B cell (primary cell): Measurements from ENCODE around the gene ZNF592. TPM values are rescaled to one million over a fixed set of nuclear protein-coding genes. Genes with fewer than 3 reads are reported as not detected.
A peak's percentile ranks its signal among the peaks of the same experiment; 100 is the strongest.

Experiments used
- ATAC-seq: fragments of 200-7000 bp; cut with Tn5 transposase; one replicate; pipeline ENCODE4 v1.10.0; 2021; ENCODE audit warnings: low read depth, mild to moderate bottlenecking, moderate number of reproducible peaks, moderate library complexity
- CTCF ChIA-PET: fragments of 350-600 bp; sonication (Branson Sonifier 250); formaldehyde crosslinking; loops from one replicate; lab custom pipeline; 2021; ENCODE audit warnings: antibody characterized with exemption, inconsistent platforms; lab: Charles Lee
- POLR2A ChIA-PET: fragments of 350-600 bp; sonication (Branson Sonifier 250); formaldehyde crosslinking; loops from one replicate; lab custom pipeline; 2021; ENCODE audit warnings: antibody characterized with exemption; lab: Charles Lee
- DNase-seq: peaks from one replicate; pipeline ENCODE4 v3.0.0; 2013
- H2AFZ ChIP-seq: 2 replicates; pipeline ENCODE4 v1.6.1; 2012; ENCODE audit warnings: mild to moderate bottlenecking, low read depth, low read length; ENCODE audit not compliant: insufficient read depth, poor library complexity, severe bottlenecking
- H3K27ac ChIP-seq, 2 donors: 1 replicate in 1 of 2; 2 replicates in 1 of 2; pipeline ENCODE4 v1.5.1; 2012 to 2013; ENCODE audit warnings: low read length in 2 of 2, mild to moderate bottlenecking in 2 of 2, moderate library complexity in 1 of 2
- H3K27me3 ChIP-seq, 4 experiments: fragments of 200-600 bp in 1 of 4; sonication (generic) in 1 of 4; replicated peaks in 1 of 4; 1 replicate in 2 of 4; 2 replicates in 2 of 4; pipeline versions ENCODE4 v1.6.1 to v1.7.0; 2013 to 2016; ENCODE audit warnings: low read length in 3 of 4, mild to moderate bottlenecking in 2 of 4, mixed read lengths in 1 of 4, moderate library complexity in 1 of 4; ENCODE audit not compliant: insufficient read depth in 4 of 4, control insufficient read depth in 3 of 4; ENCODE audit errors: control extremely low read depth in 1 of 4
- H3K36me3 ChIP-seq, 2 experiments: replicated peaks in 1 of 2; 1 replicate in 1 of 2; 2 replicates in 1 of 2; pipeline versions ENCODE4 v1.6.1 to v1.7.1; 2013; ENCODE audit warnings: low read length in 1 of 2; ENCODE audit not compliant: insufficient read depth in 2 of 2, control insufficient read depth in 1 of 2; ENCODE audit errors: control extremely low read depth in 1 of 2, extremely low read depth in 1 of 2
- H3K4me1 ChIP-seq, 2 donors: fragments of 200-600 bp in 1 of 2; sonication (generic) in 1 of 2; 1 replicate in 1 of 2; 2 replicates in 1 of 2; pipeline versions ENCODE4 v1.5.1 to v1.6.1; 2013 to 2017; ENCODE audit warnings: low read length in 2 of 2; ENCODE audit not compliant: control insufficient read depth in 2 of 2, insufficient read depth in 2 of 2
- H3K4me2 ChIP-seq: replicated peaks from 2 replicates; pipeline ENCODE3; 2012; ENCODE audit warnings: mild to moderate bottlenecking, low read depth, low read length; ENCODE audit not compliant: poor library complexity, severe bottlenecking
- H3K4me3 ChIP-seq, 5 experiments: fragments of 200-600 bp in 1 of 5; sonication (generic) in 1 of 5; 1 replicate in 3 of 5; 2 replicates in 2 of 5; pipeline versions ENCODE4 v1.5.1 to v1.7.0; 2011 to 2016; ENCODE audit warnings: low read length in 4 of 5, mild to moderate bottlenecking in 4 of 5, low read depth in 2 of 5, control low read depth in 1 of 5, moderate library complexity in 1 of 5; ENCODE audit not compliant: insufficient read depth in 1 of 5; ENCODE audit errors: control extremely low read depth in 1 of 5, extremely low read depth in 1 of 5
- H3K79me2 ChIP-seq: fragments of 200-600 bp; sonication (generic); one replicate; pipeline ENCODE4 v1.6.0; 2016; ENCODE audit warnings: low read length; ENCODE audit not compliant: control insufficient read depth, insufficient read depth
- H3K9ac ChIP-seq: fragments of 200-600 bp; sonication (generic); 2 replicates; pipeline ENCODE4 v1.6.1; 2017; ENCODE audit warnings: mild to moderate bottlenecking, low read length, moderate library complexity
- H3K9me3 ChIP-seq, 3 donors: one replicate each; pipeline versions ENCODE4 v1.6.1 to v1.7.1; 2013; ENCODE audit warnings: low read length in 2 of 3; ENCODE audit not compliant: control insufficient read depth in 2 of 3, insufficient read depth in 1 of 3; ENCODE audit errors: control extremely low read depth in 1 of 3
- H4K20me1 ChIP-seq: 2 replicates; pipeline ENCODE4 v1.6.0; 2012; ENCODE audit warnings: mild to moderate bottlenecking, low read length; ENCODE audit not compliant: insufficient read depth, control insufficient read depth, poor library complexity, severe bottlenecking
- H3K27ac Mint-ChIP-seq: one replicate; pipeline ENCODE4 v1.8.0; 2021; ENCODE audit warnings: mixed read lengths
- H3K27me3 Mint-ChIP-seq: one replicate; pipeline ENCODE4 v1.8.0; 2021; ENCODE audit warnings: mixed read lengths
- H3K4me1 Mint-ChIP-seq: one replicate; pipeline ENCODE4 v1.8.0; 2021; ENCODE audit warnings: mixed read lengths
- H3K4me3 Mint-ChIP-seq: one replicate; pipeline ENCODE4 v1.8.0; 2021; ENCODE audit warnings: mixed read lengths
- H3K9me3 Mint-ChIP-seq: one replicate; pipeline ENCODE4 v1.8.0; 2022; ENCODE audit warnings: mixed read lengths; ENCODE audit not compliant: insufficient read depth
- EZH2 ChIP-seq: IDR thresholded peaks from 2 replicates; pipeline ENCODE4 v1.6.1; 2012; ENCODE audit warnings: borderline replicate concordance, low read depth, mild to moderate bottlenecking, moderate library complexity, low read length; ENCODE audit not compliant: insufficient read depth, poor library complexity, severe bottlenecking
- WGBS: methylation state at CpG from one replicate; pipeline ENCODE4 v1.1.5; 2013; ENCODE audit warnings: missing lambda C conversion rate; ENCODE audit not compliant: insufficient coverage; 5-methylcytosine and 5-hydroxymethylcytosine counted together
- intact Hi-C: fragments of 100-400 bp; cut with micrococcal nuclease; formaldehyde crosslinking; loops from one replicate; pipeline ENCODE4 v1.10.0; 2022
- polyA plus RNA-seq: library from polyadenylated mRNA; depleted of rRNA; stranded (reverse); fragments of >200 nt; gene quantifications from 2 replicates; pipeline ENCODE4 v1.2.3, GENCODE V29; 2012
- total RNA-seq, 2 donors: library from RNA; stranded (reverse); fragments of 120-200 nt in 1 of 2; gene quantifications; 1 replicate in 1 of 2; 2 replicates in 1 of 2; pipeline versions ENCODE4 v1.2.3 to v1.2.4, GENCODE V29; 2013 to 2022
- TF ChIP-seq, protein P1 (sequence below): fragments of 200-600 bp; IDR thresholded peaks from one replicate; pipeline ENCODE4 v1.8.0; 2022; ENCODE audit warnings: antibody characterized with exemption, mild to moderate bottlenecking

The ZNF592 gene
- total and polyA plus RNA-seq, 2 donors (not counting 1 experiment from before 2014, with no cell fraction given), result 35.8 to 64.4 TPM

- Mint-ChIP-seq H3K27me3 (no peaks in the 10 kb centered on the region), H3K27ac (peak overlapping the region; percentile 8), H3K4me3 (no peak overlapping the region), H3K4me1 (peaks cover 54% of the 10 kb centered on the region), H3K9me3 (no peaks in the 10 kb centered on the region)
- Histone ChIP-seq H3K27me3 (no peaks in the 10 kb centered on the region), H3K79me2 (peaks cover 99% of the 10 kb centered on the region), H3K36me3 (peaks cover 7 to 15% of the 10 kb centered on the region in 2 experiments), H3K4me2 (no peak overlapping the region), H3K4me3 (no peak overlapping the region), H3K9ac (no peak overlapping the region), H3K27ac (no peak overlapping the region), H2AFZ (no peak overlapping the region), H3K9me3 (no peaks in the 10 kb centered on the region), H3K4me1 (peaks cover 9 to 10% of the 10 kb centered on the region in 2 donors), H4K20me1 (peaks cover 79% of the 10 kb centered on the region)
- ATAC-seq, result no peak
- 100% methylated on average over 4 of the region's 5 CpGs for WGBS
- ChIA-PET POLR2A (interaction anchor here (1.3 kb wide), 1 partner anchor 12 kb away, joined by 3 read pairs; the partner anchor contains the start of gene SEC11A), CTCF (interaction anchor here (1.2 kb wide), 1 partner anchor 10 kb away, joined by 3 read pairs; no protein-coding TSS in a partner anchor)
- DNase-seq, result no peak
- TF ChIP-seq EZH2, result no peak
- TF ChIP-seq, protein P1, sequence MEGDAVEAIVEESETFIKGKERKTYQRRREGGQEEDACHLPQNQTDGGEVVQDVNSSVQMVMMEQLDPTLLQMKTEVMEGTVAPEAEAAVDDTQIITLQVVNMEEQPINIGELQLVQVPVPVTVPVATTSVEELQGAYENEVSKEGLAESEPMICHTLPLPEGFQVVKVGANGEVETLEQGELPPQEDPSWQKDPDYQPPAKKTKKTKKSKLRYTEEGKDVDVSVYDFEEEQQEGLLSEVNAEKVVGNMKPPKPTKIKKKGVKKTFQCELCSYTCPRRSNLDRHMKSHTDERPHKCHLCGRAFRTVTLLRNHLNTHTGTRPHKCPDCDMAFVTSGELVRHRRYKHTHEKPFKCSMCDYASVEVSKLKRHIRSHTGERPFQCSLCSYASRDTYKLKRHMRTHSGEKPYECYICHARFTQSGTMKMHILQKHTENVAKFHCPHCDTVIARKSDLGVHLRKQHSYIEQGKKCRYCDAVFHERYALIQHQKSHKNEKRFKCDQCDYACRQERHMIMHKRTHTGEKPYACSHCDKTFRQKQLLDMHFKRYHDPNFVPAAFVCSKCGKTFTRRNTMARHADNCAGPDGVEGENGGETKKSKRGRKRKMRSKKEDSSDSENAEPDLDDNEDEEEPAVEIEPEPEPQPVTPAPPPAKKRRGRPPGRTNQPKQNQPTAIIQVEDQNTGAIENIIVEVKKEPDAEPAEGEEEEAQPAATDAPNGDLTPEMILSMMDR, result no peak
- intact Hi-C loops, result no loop called here
Measured at GRCh38 chr15:84703808-84704207, 44.6 kb upstream of the ZNF592 start.

- Histone ChIP-seq H3K27me3 (no peaks in the 10 kb centered on the region), H2AFZ (no peak overlapping the region), H3K4me3 (no peak overlapping the region), H3K79me2 (peaks cover 79% of the 10 kb centered on the region), H3K9ac (peak overlapping the region; percentile 95), H3K4me1 (peaks cover 24 to 28% of the 10 kb centered on the region in 2 donors), H3K36me3 (peaks cover 0 to 11% of the 10 kb centered on the region in 2 experiments), H3K27ac (peak overlapping the region in 1 of 2 donors; percentile 92), H3K4me2 (peak overlapping the region; percentile 89), H4K20me1 (peaks cover 46% of the 10 kb centered on the region), H3K9me3 (no peaks in the 10 kb centered on the region)
- ATAC-seq (no peak), DNase-seq (no peak)
- POLR2A ChIA-PET, result interaction anchor here (0.5 to 3.7 kb wide), 2 partner anchors 30 to 34 kb away, joined by 3 to 49 read pairs; partner anchors contain the start of gene ZNF592
- intact Hi-C loops, result no loop called here
- Mint-ChIP-seq H3K27ac (peak overlapping the region; percentile 46), H3K4me1 (peaks cover 38% of the 10 kb centered on the region), H3K9me3 (no peaks in the 10 kb centered on the region), H3K4me3 (peak overlapping the region; percentile 93), H3K27me3 (no peaks in the 10 kb centered on the region)
- WGBS, result no CpG with 5 or more reads among the region's 5 CpGs
- TF ChIP-seq, protein P1, result no peak
- TF ChIP-seq EZH2, result no peak
- CTCF ChIA-PET, result interaction anchor here (0.6 to 3.9 kb wide), 6 partner anchors 20 to 197 kb away, joined by 3 to 20 read pairs (median 4); partner anchors contain the start of gene WDR73
Measured at GRCh38 chr15:84714372-84714771, 34.0 kb upstream of the ZNF592 start.
